Stimulated activated naive CD8-positive, alpha-beta T cell treated with anti-CD3 and anti-CD28 coated beads, Interleukin-15, amount 100 ng/mL, for 72 hours (primary cell): Measurements from ENCODE around the gene PLD1.
"Not testable (repeated sequence)": the region's sequence is repeated elsewhere in the genome, so short reads cannot be mapped to it uniquely, and the experiment has no call there.

Source experiments
- ATAC-seq: fragments of 150-1000 bp; cut with Tn5 transposase; 2 replicates; pipeline ENCODE4 v1.10.0; 2021; ENCODE audit warnings: mild to moderate bottlenecking, moderate library complexity
- DNase-seq, 2 donors: peaks; one replicate each; pipeline ENCODE4 v3.0.0; 2021 to 2022
- H3K27ac Mint-ChIP-seq, 2 donors: one replicate each; pipeline ENCODE4 v1.8.0; 2022; ENCODE audit warnings: mild to moderate bottlenecking in 2 of 2, mixed read lengths in 2 of 2, moderate library complexity in 2 of 2
- H3K27me3 Mint-ChIP-seq: one replicate; pipeline ENCODE4 v1.8.0; 2022; ENCODE audit warnings: mixed read lengths
- H3K4me1 Mint-ChIP-seq: one replicate; pipeline ENCODE4 v1.8.0; 2022; ENCODE audit warnings: mild to moderate bottlenecking, mixed read lengths
- H3K4me3 Mint-ChIP-seq, 2 donors: one replicate each; pipeline ENCODE4 v1.8.0; 2022; ENCODE audit warnings: mild to moderate bottlenecking in 2 of 2, mixed read lengths in 2 of 2, moderate library complexity in 1 of 2
- H3K9me3 Mint-ChIP-seq, 2 donors: one replicate each; pipeline ENCODE4 v1.8.0; 2022; ENCODE audit warnings: mixed read lengths in 2 of 2

PLD1 gene

DNA sequence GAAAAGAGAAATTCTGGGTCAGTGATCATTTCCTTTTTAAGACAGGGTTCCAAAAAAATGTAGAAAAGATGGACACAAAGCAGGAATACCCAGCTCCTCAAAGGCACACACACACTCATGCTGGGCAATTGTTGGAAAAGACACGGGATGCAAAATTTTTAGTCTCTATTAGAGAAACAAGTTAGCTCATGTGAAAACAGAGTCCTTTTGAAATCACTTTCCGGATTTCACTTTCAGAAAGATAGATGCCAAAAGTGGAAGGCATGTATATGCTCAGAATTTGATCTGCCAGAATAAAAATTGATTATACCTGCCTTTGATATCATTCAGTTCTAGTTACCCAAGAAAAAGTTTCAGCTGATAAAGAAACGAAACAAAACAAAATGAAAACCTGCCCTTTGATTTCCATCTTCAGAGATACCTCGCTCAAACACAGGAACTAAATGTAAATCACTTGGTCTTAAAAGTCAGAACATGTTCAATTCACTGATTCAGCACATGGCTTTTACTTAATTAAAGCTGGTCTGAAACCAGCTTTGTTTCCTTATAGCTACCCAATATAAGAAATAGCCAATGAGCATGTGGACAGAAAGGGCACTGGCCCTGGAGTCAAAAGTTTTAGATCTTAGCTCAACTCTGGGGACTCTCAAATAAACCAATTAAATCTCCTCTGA lies 52.8 kb downstream of the PLD1 start:
- H3K4me3 Mint-ChIP-seq = no peak overlapping the region
- H3K9me3 Mint-ChIP-seq = no peaks in the 10 kb centered on the region
- H3K27me3 Mint-ChIP-seq = peaks cover 21% of the 10 kb centered on the region
- DNase-seq (no peak), ATAC-seq (no peak)
- H3K27ac Mint-ChIP-seq = no peak overlapping the region
- H3K4me1 Mint-ChIP-seq = no peaks in the 10 kb centered on the region

DNA sequence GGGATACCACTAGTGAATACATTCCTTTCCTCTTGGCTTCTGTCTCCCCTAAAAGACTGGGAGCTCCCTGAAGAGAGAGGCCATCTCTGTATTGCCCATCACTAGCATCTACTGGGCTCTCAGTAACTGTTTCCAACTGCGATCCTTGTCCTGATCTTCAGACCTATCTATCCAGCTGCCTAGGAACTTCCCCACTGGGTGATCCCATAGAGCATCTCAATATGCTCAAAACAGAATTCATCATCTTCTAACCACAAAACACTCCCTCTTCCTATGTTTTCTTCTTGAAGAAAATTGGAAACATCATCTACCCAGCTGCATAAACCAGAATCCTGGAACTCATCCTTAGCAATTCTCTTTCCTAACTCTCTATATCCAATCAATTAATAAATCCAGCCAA lies 54.6 kb downstream of the PLD1 start:
- ATAC-seq (no peak), DNase-seq (no peak)
- Mint-ChIP-seq H3K4me3 (no peak overlapping the region), H3K4me1 (no peaks in the 10 kb centered on the region), H3K27me3 (peaks cover 5% of the 10 kb centered on the region), H3K27ac (no peak overlapping the region), H3K9me3 (no peaks in the 10 kb centered on the region)

DNA sequence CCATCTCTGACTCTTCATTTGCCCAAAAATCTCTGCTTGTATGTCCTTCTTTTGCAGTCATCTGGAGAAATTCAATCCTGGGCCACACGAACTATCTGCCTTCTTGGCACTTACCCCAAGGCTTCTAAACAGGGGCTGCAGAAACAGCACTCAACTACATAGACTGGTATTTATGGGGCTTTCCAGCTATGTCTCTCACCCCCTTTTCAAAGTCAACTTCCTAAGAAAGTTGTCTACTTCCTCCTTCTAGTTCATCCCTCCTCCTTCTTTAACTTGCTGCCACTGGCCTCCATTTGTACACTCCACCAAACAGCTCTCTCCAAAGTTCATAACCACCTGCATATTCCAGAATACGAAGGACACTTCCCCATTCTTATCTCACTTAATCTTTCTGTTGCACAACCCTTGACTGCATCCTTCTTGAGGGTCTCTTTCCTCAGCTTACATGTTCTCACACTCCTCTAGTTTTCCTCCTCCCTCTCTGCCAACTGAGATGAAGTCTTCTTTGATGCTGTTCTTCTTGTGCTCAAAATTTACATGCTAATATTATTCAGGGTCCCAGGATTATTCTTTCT lies 55.2 kb downstream of the PLD1 start:
- no peaks in the 10 kb centered on the region for H3K4me1 Mint-ChIP-seq

DNA sequence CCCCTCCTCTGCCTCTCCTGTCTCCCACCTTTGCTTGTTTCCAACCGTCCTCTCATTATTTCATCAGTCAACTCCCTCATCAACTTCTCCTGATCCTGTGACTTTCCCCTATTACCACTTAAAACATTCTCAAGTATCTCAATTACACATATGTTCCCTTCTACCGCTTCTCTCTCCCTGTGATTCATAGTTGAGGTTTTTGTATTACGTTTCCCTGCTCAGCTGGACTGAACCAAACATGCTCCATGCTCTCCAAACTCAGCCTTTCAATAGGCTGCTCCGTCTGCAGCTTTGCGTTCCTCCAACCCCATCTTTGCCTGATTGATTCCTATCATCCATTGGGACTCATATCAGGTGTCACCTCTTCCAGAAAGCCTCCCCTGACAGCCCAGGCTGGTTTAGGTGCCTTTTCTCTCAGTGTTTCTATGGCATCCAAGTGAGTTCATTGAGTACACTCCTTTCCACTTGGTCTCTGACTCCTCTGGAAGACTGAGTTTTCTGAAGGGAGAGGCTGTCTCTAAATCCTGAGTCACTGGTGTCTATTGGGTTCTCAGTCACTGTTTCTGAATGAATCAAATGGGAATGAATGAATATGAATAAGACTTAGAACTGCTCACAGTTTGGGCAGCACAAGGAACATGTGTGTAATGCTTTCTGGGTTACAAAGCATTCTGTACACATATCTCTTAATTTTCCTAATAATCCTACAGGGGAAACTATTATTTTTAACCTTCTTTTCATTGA lies 56.4 kb downstream of the PLD1 start:
- ATAC-seq = peak; percentile 75
- Mint-ChIP-seq H3K27me3 (peaks cover 16% of the 10 kb centered on the region), H3K27ac (no peak overlapping the region), H3K4me3 (no peak overlapping the region), H3K9me3 (no peaks in the 10 kb centered on the region), H3K4me1 (no peaks in the 10 kb centered on the region)
- DNase-seq = no peak

More for the DNA sequence above, 55.2 kb downstream of the PLD1 start:
- no peak for ATAC-seq
- no peak for DNase-seq
- H3K9me3 Mint-ChIP-seq = no peaks in the 10 kb centered on the region
- peaks cover 4% of the 10 kb centered on the region for H3K27me3 Mint-ChIP-seq
- H3K27ac Mint-ChIP-seq = no peak overlapping the region
- H3K4me3 Mint-ChIP-seq = no peak overlapping the region

DNA sequence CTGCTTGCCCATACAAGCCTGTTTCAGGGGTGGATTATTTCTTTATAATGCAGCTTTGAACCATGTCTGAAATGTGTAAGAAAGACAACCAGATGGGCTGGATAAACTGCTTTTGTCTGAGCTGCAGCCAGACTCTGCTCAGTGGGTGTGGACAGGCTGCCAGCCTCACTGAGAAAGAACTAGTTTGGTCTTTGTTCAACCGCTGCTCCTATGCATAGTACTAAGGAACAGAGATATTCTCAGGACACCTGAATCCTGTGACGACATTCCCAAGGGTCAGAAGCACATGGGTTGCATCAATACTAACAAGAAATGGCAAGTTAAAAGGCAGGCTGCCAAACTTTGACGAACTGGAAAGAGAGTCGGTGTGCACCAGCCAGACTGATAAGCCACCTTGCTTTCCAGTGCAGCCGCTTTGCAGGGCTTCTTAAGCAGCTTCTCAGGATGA lies 57.2 kb downstream of the PLD1 start:
- no peak for DNase-seq
- no peak overlapping the region for H3K27ac Mint-ChIP-seq
- ATAC-seq = peak; percentile 29
- H3K4me1 Mint-ChIP-seq = no peaks in the 10 kb centered on the region
- peaks cover 24% of the 10 kb centered on the region for H3K27me3 Mint-ChIP-seq
- no peak overlapping the region for H3K4me3 Mint-ChIP-seq
- no peaks in the 10 kb centered on the region for H3K9me3 Mint-ChIP-seq

DNA sequence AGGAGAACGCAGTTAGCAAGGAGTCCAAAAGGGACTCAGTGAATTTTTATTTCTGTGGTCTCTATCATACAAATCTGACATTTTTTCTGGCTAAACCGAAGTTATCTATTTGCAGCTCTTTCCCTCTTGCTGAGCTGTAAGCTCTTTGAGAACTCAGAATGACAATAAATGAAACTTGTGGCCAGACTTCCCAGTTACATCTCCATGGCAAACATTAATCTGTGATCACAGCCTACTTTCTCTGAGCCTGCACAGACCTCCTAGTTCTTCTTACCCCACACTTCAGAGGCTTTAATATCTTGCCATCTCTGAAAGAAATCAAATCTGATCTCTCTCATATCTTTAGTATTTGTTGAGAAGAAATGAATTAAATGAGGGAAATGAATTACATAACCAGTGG lies 58.0 kb downstream of the PLD1 start:
- peaks cover 28% of the 10 kb centered on the region for H3K27me3 Mint-ChIP-seq
- no peak overlapping the region for H3K4me3 Mint-ChIP-seq
- H3K9me3 Mint-ChIP-seq = no peaks in the 10 kb centered on the region
- no peaks in the 10 kb centered on the region for H3K4me1 Mint-ChIP-seq
- ATAC-seq (no peak), DNase-seq (no peak)
- H3K27ac Mint-ChIP-seq = no peak overlapping the region

DNA sequence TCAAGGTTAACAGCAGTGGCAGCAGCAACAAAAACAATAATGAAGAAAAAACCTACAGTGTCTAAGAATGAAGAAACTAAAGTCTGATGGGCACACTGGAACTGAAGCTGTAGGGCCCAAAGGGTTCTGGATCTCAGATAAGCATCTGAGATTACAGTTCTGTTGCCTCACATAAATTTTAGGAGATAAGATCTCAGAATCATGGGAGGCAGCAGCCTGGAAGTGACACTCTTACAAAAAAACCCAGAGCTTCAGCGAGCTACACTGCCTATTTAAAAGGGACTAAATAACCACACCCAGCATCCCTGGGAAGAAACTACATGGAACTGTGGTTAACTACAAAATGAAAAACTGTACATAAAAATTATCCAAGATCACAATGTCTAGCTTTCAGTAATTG lies 61.2 kb downstream of the PLD1 start:
- no peak overlapping the region for H3K27ac Mint-ChIP-seq
- H3K4me3 Mint-ChIP-seq = no peak overlapping the region
- ATAC-seq (no peak), DNase-seq (no peak)
- no peaks in the 10 kb centered on the region for H3K4me1 Mint-ChIP-seq
- H3K27me3 Mint-ChIP-seq = peaks cover 48% of the 10 kb centered on the region
- H3K9me3 Mint-ChIP-seq = no peaks in the 10 kb centered on the region

DNA sequence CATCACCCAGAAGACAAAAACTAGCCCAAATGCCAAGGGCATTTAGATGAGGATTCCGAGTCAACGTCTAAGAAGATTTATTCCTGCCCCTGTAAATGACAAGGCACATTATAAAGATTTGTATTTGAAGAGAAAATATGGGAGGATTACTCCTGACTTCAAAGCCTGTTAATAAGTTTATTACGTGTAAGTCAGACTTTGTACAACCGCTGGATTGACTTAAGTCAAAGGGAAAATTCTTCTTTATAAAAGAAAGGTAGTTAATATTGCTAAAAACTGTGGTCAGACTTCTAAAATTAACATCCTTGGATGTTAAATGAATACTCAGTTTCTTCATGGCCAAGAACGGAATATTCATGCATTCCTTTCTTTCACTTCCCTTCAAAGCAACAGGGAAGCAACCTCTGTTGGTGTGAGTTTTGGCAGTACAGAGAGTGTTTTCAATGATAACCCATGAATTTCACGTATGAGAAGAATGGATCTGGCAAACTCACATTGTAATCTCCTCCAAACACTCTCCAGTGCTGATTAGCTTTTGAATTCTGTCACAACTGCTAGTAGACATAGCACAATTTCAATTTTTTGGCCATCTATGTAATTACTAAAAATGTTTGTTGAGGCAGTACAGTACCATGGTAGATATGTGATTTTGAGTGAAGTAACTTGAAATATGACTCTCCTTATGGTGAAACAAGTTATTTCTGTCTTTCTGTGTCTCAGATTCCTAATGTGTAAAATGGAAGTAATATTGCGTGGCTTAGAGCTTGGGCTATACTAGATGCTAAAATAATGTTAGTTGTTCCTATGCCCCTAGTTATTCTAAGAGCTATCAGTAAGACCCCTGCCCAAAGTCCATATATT lies 62.0 kb downstream of the PLD1 start:
- Mint-ChIP-seq H3K4me1 (no peaks in the 10 kb centered on the region), H3K27ac (no peak overlapping the region), H3K27me3 (peaks cover 56% of the 10 kb centered on the region), H3K9me3 (no peaks in the 10 kb centered on the region), H3K4me3 (no peak overlapping the region)
- ATAC-seq (no peak), DNase-seq (no peak)

DNA sequence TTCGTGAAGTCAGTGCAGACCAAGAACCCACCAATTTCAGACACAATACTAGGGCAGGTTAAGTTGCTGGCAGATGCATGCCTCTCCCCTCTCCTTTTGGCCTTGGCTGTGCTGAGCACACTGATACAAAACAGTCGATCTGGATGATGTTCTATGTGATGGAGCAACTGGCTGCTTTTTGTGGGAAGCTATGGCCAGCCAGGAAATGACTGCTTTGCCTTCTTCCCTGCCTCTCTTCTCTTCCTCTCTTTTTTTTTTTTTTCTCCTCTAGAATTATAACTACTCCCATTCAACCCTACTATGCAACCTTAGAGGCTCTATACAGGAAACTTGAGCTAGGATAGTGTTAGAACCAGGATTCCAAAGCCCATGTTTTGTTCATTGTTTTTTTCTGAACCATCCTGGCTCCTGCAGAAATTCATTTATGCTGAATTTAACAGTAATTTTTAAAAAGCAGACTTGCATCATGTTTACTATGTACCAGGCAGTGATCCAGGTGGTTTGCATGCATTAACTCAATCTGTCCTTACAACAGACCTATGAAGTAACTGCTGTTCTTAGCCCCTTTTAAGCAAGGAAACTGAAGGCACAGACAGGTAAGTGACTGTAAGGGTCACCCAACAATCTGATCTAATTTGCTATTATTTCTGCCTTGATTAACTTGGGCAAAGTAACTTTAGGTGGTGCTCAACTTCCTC lies 62.9 kb downstream of the PLD1 start:
- H3K4me3 Mint-ChIP-seq = no peak overlapping the region
- peak overlapping the region in 1 of 2 donors; percentile 59 for H3K27ac Mint-ChIP-seq
- ATAC-seq (no peak), DNase-seq (no peak)
- H3K9me3 Mint-ChIP-seq = no peaks in the 10 kb centered on the region
- peaks cover 59% of the 10 kb centered on the region for H3K27me3 Mint-ChIP-seq
- no peaks in the 10 kb centered on the region for H3K4me1 Mint-ChIP-seq

DNA sequence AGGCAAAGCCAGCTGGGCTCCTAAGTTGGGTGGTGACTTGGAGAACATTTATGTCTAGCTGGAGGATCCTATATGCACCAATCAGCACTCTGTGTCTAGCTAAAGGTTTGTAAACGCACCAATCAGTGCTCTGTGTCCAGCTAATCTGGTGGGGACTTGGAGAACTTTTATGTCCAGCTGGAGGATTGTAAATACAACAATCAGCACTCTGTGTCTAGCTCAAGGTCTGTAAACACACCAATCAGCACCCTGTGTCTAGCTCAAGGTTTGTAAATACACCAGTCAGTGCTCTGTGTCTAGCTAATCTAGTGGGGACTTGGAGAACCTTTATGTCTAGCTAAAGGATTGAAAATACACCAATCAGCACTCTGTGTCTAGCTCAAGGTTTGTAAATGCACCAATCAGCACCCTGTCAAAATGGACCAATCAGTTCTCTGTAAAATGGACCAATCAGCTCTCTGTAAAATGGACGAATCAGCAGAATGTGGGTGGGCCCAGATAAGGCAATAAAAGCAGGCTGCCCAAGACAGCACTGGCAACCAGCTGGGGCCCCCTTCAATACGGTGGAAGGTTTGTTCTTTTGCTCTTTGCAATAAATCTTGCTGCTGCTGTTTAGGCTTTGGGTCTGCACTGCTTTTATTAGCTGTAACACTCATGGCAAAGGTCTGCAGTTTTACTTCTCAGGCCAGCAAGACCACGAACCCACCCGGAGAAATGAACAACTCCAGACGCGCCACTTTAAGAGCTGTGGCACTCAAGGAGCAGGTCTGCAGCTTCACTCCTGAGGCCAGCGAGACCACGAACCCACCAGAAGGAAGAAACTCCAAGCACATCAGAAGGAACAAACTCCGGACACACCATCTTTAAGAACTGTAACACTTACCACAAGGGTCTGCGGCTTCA lies 63.7 kb downstream of the PLD1 start:
- DNase-seq, H3K4me1 Mint-ChIP-seq, H3K4me3 Mint-ChIP-seq, H3K27ac Mint-ChIP-seq, H3K9me3 Mint-ChIP-seq, ATAC-seq: not testable (repeated sequence)
- peaks cover 59% of the 10 kb centered on the region for H3K27me3 Mint-ChIP-seq

DNA sequence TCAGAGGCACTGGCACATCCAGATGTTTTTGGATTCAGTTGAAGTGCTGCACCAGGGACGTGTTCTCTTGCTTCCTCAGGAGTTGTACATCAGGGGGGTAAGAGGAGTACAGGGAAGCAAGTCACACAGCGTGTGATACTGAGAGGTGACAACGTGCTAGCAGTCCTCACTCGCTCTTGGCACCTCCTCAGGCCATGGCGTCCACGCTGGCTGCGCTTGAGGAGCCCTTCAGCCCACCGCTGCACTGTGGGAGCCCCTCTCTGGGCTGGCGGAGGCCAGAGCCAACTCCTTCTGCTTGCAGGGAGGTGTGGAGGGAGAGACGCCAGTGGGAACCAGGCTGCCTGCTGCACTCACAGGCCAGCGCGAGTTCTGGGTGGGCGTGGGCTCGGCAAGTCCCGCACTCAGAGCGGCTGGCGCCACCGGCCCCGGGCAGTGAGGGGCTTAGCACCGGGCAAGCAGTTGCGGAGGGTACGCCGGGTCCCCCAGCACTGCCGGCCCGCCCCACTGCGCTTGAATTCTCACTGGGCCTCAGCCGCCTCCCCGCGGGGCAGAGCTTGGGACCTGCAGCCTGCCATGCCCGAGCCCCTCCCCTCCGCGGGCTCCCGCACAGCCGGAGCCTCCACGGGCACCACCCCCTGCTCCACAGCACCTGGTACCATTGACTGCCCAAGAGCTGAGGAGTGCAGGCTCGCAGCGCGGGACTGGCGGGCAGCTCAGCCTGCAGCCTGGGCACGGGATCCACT lies 64.5 kb downstream of the PLD1 start:
- no peaks in the 10 kb centered on the region for H3K9me3 Mint-ChIP-seq
- H3K27ac Mint-ChIP-seq = no peak overlapping the region
- ATAC-seq (peak; percentile 62), DNase-seq (no peak)
- peaks cover 59% of the 10 kb centered on the region for H3K27me3 Mint-ChIP-seq
- no peak overlapping the region for H3K4me3 Mint-ChIP-seq
- H3K4me1 Mint-ChIP-seq = no peaks in the 10 kb centered on the region

DNA sequence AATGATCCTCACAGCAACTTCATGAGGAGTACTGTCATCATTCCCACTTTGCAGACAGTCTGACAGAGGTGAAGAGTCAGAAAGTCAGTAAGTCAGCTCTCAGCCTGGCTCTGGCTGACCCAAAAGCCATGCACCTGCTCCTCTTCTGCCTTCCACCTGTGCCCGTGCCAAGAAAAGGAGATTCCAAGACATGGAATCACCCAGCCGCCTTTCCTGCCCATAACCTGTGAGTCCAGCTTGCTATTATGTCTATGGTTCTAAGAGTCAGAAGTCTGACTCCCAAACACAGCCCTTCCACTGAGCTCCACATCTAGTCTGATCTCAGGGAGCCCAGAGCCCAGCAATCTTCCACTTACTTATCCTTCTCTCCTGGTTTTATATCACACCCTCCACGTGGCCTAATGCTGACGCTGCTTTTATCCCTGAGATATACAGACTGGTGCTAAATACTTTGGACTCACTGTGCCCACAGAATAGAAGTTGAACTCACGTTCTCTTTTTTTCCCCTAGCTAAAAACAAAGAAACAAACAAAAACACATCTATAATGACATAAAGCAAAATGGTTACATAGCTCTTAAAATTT lies 66.0 kb downstream of the PLD1 start:
- H3K4me1 Mint-ChIP-seq = no peaks in the 10 kb centered on the region
- peaks cover 47% of the 10 kb centered on the region for H3K27me3 Mint-ChIP-seq
- H3K27ac Mint-ChIP-seq = peak overlapping the region in 1 of 2 donors; percentile 17
- no peak overlapping the region for H3K4me3 Mint-ChIP-seq
- no peaks in the 10 kb centered on the region for H3K9me3 Mint-ChIP-seq
- ATAC-seq (no peak), DNase-seq (no peak)

DNA sequence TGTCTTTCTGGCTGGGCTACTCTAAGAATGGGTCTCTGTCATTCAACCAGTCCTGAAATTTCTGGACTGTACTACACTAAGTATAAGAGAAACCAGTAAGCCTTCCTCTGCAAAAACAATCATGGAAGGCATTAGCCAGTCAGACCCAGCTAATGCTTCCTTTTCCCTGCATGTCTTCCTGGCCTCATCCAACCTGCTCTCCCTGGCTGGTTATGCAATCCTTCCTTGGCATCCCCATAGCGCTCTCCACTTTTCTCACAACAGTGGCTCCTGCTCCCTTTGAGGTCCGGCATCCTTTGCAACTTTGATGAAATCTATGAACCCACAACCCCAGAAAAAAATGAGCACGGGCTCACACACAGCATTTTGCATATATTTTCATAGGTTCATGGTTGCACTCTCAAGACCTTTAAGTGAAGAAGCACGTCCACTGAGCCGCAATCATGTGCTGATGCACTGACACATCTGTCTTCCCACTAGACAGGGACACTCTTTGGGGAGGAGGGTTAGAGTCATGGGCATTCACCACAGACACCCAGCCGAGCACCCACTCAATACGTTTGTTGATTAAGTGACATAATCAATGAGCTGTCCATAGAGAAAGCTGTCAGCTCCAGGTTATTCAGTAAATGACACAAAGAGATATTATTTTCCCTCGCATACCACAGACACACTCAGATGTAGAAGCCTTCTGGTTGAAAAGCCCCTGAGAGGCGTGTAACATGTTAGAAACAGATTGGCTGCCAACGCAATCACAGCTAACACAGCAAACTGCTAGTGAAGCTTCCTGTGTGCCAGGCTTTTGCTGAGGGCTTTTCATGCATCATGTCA lies 66.7 kb downstream of the PLD1 start:
- H3K9me3 Mint-ChIP-seq = no peaks in the 10 kb centered on the region
- DNase-seq = no peak
- peaks cover 40% of the 10 kb centered on the region for H3K27me3 Mint-ChIP-seq
- no peaks in the 10 kb centered on the region for H3K4me1 Mint-ChIP-seq
- no peak overlapping the region for H3K4me3 Mint-ChIP-seq
- no peak for ATAC-seq
- no peak overlapping the region for H3K27ac Mint-ChIP-seq
